HepG2 (cell line): ENCODE measurements around the gene CRYZ. TPM values are rescaled to one million over a fixed set of nuclear protein-coding genes. Genes with fewer than 3 reads are reported as not detected.

ENCODE experiments used
- ATAC-seq: fragments of 200-7000 bp; cut with Tn5 transposase; 3 replicates; pipeline ENCODE4 v1.9.1; 2020; ENCODE audit warnings: mild to moderate bottlenecking, moderate library complexity
- BruUV-seq: library from RNA; stranded (reverse); fragments of 400-500 nt; replicated peaks from 2 replicates; lab custom pipeline; 2021; lab: Mats Ljungman, UMichigan
- CTCF ChIA-PET: fragments of 300-600 bp; formaldehyde crosslinking; extraction: SDS; loops from one replicate; lab custom pipeline; 2021; ENCODE audit warnings: low total read pairs, inconsistent platforms, low intra/inter-chr PET ratio; lab: Yijun Ruan, JAX
- POLR2A ChIA-PET: fragments of 350-600 bp; sonication (Branson Sonifier 250); formaldehyde crosslinking; loops from one replicate; lab custom pipeline; 2020; ENCODE audit warnings: antibody characterized with exemption, inconsistent platforms; lab: Yijun Ruan, JAX
- DNase-seq: peaks from one replicate; pipeline ENCODE4 v3.0.0-alpha.2; 2015; ENCODE audit warnings: low spot score
- FAIRE-seq: peaks from 3 replicates; lab custom pipeline; 2011; peaks lifted over from hg19 to GRCh38; lab: Jason Lieb, UNC
- H2AFZ ChIP-seq: one replicate; pipeline ENCODE4 v1.6.1; 2011; ENCODE audit warnings: low read length, inconsistent platforms
- H3K27ac ChIP-seq: fragments of 300-600 bp; 3 replicates; pipeline ENCODE4 v1.8.0; 2011; ENCODE audit warnings: mixed run types, mild to moderate bottlenecking, mixed read lengths, low read length, inconsistent platforms; ENCODE audit not compliant: insufficient read depth; ENCODE audit errors: extremely low read length
- H3K27me3 ChIP-seq, 2 experiments: fragments of 200-600 bp in 1 of 2; 2 replicates in 1 of 2; 3 replicates in 1 of 2; pipeline versions ENCODE4 v1.6.0 to v1.8.0; 2011; ENCODE audit warnings: low read length in 2 of 2, mild to moderate bottlenecking in 2 of 2, moderate library complexity in 2 of 2, inconsistent platforms in 1 of 2; ENCODE audit not compliant: insufficient read depth in 2 of 2, control insufficient read depth in 1 of 2
- H3K36me3 ChIP-seq, 2 experiments: fragments of 200-600 bp in 1 of 2; replicated peaks in 1 of 2; 2 replicates in 1 of 2; 3 replicates in 1 of 2; pipeline versions ENCODE4 v1.5.1 to v1.8.0; 2011; ENCODE audit warnings: low read length in 2 of 2, inconsistent platforms in 1 of 2; ENCODE audit not compliant: insufficient read depth in 2 of 2, control insufficient read depth in 1 of 2
- H3K4me1 ChIP-seq: 2 replicates; pipeline ENCODE4 v1.5.1; 2012; ENCODE audit warnings: low read length, inconsistent platforms; ENCODE audit not compliant: insufficient read depth
- H3K4me2 ChIP-seq: 2 replicates; pipeline ENCODE4 v1.6.0; 2011; ENCODE audit warnings: low read depth, low read length, inconsistent platforms
- H3K4me3 ChIP-seq, 3 experiments: fragments of 200-600 bp in 1 of 3; sonication (generic), shearing (Covaris generic) in 1 of 3; replicated peaks in 1 of 3; 2 replicates each; pipeline ENCODE4 v1.5.1; 2011 to 2016; ENCODE audit warnings: low read length in 3 of 3, inconsistent platforms in 2 of 3, low read depth in 2 of 3, mild to moderate bottlenecking in 2 of 3, control low read depth in 1 of 3, mixed read lengths in 1 of 3; ENCODE audit not compliant: insufficient read depth in 1 of 3
- H3K79me2 ChIP-seq: one replicate; pipeline ENCODE4 v1.6.1; 2011; ENCODE audit warnings: low read length, inconsistent platforms; ENCODE audit not compliant: insufficient read depth
- H3K9ac ChIP-seq: 2 replicates; pipeline ENCODE4 v1.6.0; 2011; ENCODE audit warnings: mild to moderate bottlenecking, low read depth, low read length, inconsistent platforms; ENCODE audit not compliant: insufficient read depth
- H3K9me3 ChIP-seq: 2 replicates; pipeline ENCODE4 v1.5.1; 2012; ENCODE audit warnings: mild to moderate bottlenecking, low read length
- H4K20me1 ChIP-seq: 2 replicates; pipeline ENCODE4 v1.6.0; 2011; ENCODE audit warnings: inconsistent platforms, mild to moderate bottlenecking, low read length, moderate library complexity; ENCODE audit not compliant: insufficient read depth
- CBX1 ChIP-seq: IDR thresholded peaks from one replicate; pipeline ENCODE4 v1.6.1; 2016; ENCODE audit warnings: antibody characterized with exemption, low read depth
- ETS1 ChIP-seq: sonication (generic); formaldehyde crosslinking; IDR thresholded peaks from 2 replicates; pipeline ENCODE4 v1.4.0; 2020; ENCODE audit warnings: missing genetic modification reagents
- HOXA9 ChIP-seq: sonication (generic); formaldehyde crosslinking; IDR thresholded peaks from 2 replicates; pipeline ENCODE4 v1.8.1; 2022; ENCODE audit warnings: missing genetic modification reagents, mild to moderate bottlenecking, moderate library complexity, borderline replicate concordance
- NBN ChIP-seq: fragments of 450-650 bp; conservative IDR thresholded peaks from 2 replicates; pipeline ENCODE4 v1.6.1; 2017
- ZBTB44 ChIP-seq: sonication (generic); formaldehyde crosslinking; IDR thresholded peaks from 2 replicates; pipeline ENCODE4 v1.4.0; 2020; ENCODE audit warnings: missing genetic modification reagents
- ZNF142 ChIP-seq: sonication (generic); formaldehyde crosslinking; IDR thresholded peaks from 2 replicates; pipeline ENCODE4 v1.4.0; 2020; ENCODE audit warnings: missing genetic modification reagents
- WGBS: methylation state at CpG from one replicate; pipeline ENCODE4 v1.1.6; 2017; ENCODE audit warnings: low lambda C conversion rate; 5-methylcytosine and 5-hydroxymethylcytosine counted together
- in situ Hi-C: cut with HindIII; loops from 2 replicates; pipeline ENCODE4 v1.10.0; 2017; ENCODE audit warnings: low pct_unique_long_range_greater_than_20kb; ENCODE audit not compliant: extremely low pct_ligation_motif_present
- intact Hi-C: fragments of 100-400 bp; cut with micrococcal nuclease; formaldehyde crosslinking; loops from one replicate; pipeline ENCODE4 v1.10.0; 2022; ENCODE audit not compliant: unreplicated experiment
- polyA plus RNA-seq, 8 experiments: library from polyadenylated mRNA; depleted of rRNA in 3 of 8; stranded (reverse) in 7 of 8; unstranded in 1 of 8; fragments of >200 nt; fragmentation: Illumina TruSeq in 4 of 8; extraction: Trizol in 4 of 8; gene quantifications; 2 replicates each; pipeline versions ENCODE4 v1.2.1 to v1.2.3, GENCODE V29; 2011 to 2016; ENCODE audit warnings: low read depth in 4 of 8, missing spikeins in 1 of 8, mixed read lengths in 1 of 8; ENCODE audit not compliant: insufficient read depth in 1 of 8
- total RNA-seq, 5 experiments: library from RNA; depleted of rRNA; stranded (reverse); fragments of >200 nt; fragmentation: Illumina TruSeq; extraction: Trizol; gene quantifications; 2 replicates each; pipeline ENCODE4 v1.2.3, GENCODE V29; 2016; ENCODE audit warnings: low read depth in 1 of 5
- TF ChIP-seq, protein P1 (sequence below): sonication (generic); formaldehyde crosslinking; IDR thresholded peaks from 2 replicates; pipeline ENCODE4 v1.4.0; 2020; ENCODE audit warnings: low read depth, mild to moderate bottlenecking, missing genetic modification reagents

The CRYZ gene
- total and polyA plus RNA-seq, 2 of the 13 experiments (the other 11 are each of a cell fraction or from before 2014, with no cell fraction given): 115 to 211 TPM

- ChIA-PET CTCF (no interaction called here), POLR2A (interaction anchor here (2.2 kb wide), 1 partner anchor 18 kb away, joined by 11 read pairs; no protein-coding TSS in a partner anchor)
- intact Hi-C loops (no loop called here), in situ Hi-C loops (no loop called here)
- no peaks in the 10 kb centered on the region for H3K27me3 ChIP-seq
- no peak overlapping the region for H3K27ac ChIP-seq
- no TSS peak for BruUV-seq
- H3K9ac ChIP-seq: no peak overlapping the region
- no peaks in the 10 kb centered on the region for H3K9me3 ChIP-seq
- peaks cover 25 to 94% of the 10 kb centered on the region in 2 experiments for H3K36me3 ChIP-seq
- no peak for TF ChIP-seq ZBTB44
- no peak for TF ChIP-seq ZNF142
- TF ChIP-seq ETS1: no peak
- TF ChIP-seq HOXA9 (CRISPR knock-in tag): no peak
- TF ChIP-seq, protein P1, sequence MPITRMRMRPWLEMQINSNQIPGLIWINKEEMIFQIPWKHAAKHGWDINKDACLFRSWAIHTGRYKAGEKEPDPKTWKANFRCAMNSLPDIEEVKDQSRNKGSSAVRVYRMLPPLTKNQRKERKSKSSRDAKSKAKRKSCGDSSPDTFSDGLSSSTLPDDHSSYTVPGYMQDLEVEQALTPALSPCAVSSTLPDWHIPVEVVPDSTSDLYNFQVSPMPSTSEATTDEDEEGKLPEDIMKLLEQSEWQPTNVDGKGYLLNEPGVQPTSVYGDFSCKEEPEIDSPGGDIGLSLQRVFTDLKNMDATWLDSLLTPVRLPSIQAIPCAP: no peak
- TF ChIP-seq CBX1: no peak
- no peak for TF ChIP-seq NBN
- no peaks in the 10 kb centered on the region for H3K4me1 ChIP-seq
- WGBS: 100% methylated on average over 3 of the region's 3 CpGs
- ATAC-seq (no peak), DNase-seq (no peak), FAIRE-seq (no peak)
- H2AFZ ChIP-seq: no peak overlapping the region
- peaks cover 3% of the 10 kb centered on the region; the same call in 1 of the 2 replicates for H4K20me1 ChIP-seq
- no peak overlapping the region for H3K4me2 ChIP-seq
- no peak overlapping the region for H3K4me3 ChIP-seq
- peaks cover 2% of the 10 kb centered on the region for H3K79me2 ChIP-seq
These were observed 19.0 kb downstream of the CRYZ start for GRCh38 chr1:74713849-74714248.
